Endothelial cell of umbilical vein (primary cell): ENCODE results near the gene FNBP1L. TPM values are rescaled to one million over a fixed set of nuclear protein-coding genes. Genes with fewer than 3 reads are reported as not detected.
A peak's percentile ranks its signal among the peaks of the same experiment; 100 is the strongest.

Experiments used
- BruUV-seq: library from RNA; stranded (reverse); fragments of 400-500 nt; replicated peaks from 2 replicates; lab custom pipeline; 2021; lab: Mats Ljungman, UMichigan
- CTCF ChIA-PET: fragments of 300-600, 350-600 bp; sonication (Branson Sonifier 250); formaldehyde crosslinking; loops from one replicate; lab custom pipeline; 2021; ENCODE audit warnings: antibody characterized with exemption, inconsistent platforms; lab: Charles Lee
- POLR2A ChIA-PET: fragments of 300-600, 350-600 bp; sonication (Branson Sonifier 250); formaldehyde crosslinking; loops from one replicate; lab custom pipeline; 2021; ENCODE audit warnings: antibody characterized with exemption, inconsistent platforms; lab: Charles Lee
- DNase-seq: peaks from one replicate; pipeline ENCODE4 v3.0.0-alpha.2; 2011; ENCODE audit warnings: low read depth, low spot score
- FAIRE-seq: peaks from 2 replicates; lab custom pipeline; 2011; peaks lifted over from hg19 to GRCh38; lab: Jason Lieb, UNC
- H2AFZ ChIP-seq: 2 replicates; pipeline ENCODE4 v1.6.0; 2012; ENCODE audit warnings: low read depth, low read length, control low read depth, inconsistent platforms
- H3K27ac ChIP-seq: 2 replicates; pipeline ENCODE4 v1.5.1; 2011; ENCODE audit warnings: low read depth, mild to moderate bottlenecking, control low read depth, low read length, moderate library complexity; ENCODE audit not compliant: insufficient read depth
- H3K27me3 ChIP-seq, 2 experiments: 2 replicates each; pipeline versions ENCODE4 v1.6.0 to v1.6.1; 2011; ENCODE audit warnings: low read length in 2 of 2, mixed read lengths in 1 of 2; ENCODE audit not compliant: control insufficient read depth in 2 of 2, insufficient read depth in 2 of 2
- H3K36me3 ChIP-seq, 2 experiments: 2 replicates in 1 of 2; 3 replicates in 1 of 2; pipeline ENCODE4 v1.5.1; 2011; ENCODE audit warnings: low read length in 2 of 2, mild to moderate bottlenecking in 1 of 2, moderate library complexity in 1 of 2; ENCODE audit not compliant: control insufficient read depth in 2 of 2, insufficient read depth in 2 of 2; ENCODE audit errors: extremely low read depth in 1 of 2
- H3K4me1 ChIP-seq: 3 replicates; pipeline ENCODE4 v1.5.1; 2011; ENCODE audit warnings: mild to moderate bottlenecking, low read length; ENCODE audit not compliant: control insufficient read depth, insufficient read depth; ENCODE audit errors: extremely low read depth
- H3K4me2 ChIP-seq: 2 replicates; pipeline ENCODE4 v1.6.1; 2011; ENCODE audit warnings: low read length, control low read depth, mixed read lengths; ENCODE audit not compliant: insufficient read depth
- H3K4me3 ChIP-seq, 3 experiments: fragments of 200-600 bp in 1 of 3; sonication (generic), shearing (Covaris generic) in 1 of 3; replicated peaks in 1 of 3; 2 replicates each; pipeline ENCODE4 v1.5.1; 2011 to 2016; ENCODE audit warnings: control low read depth in 3 of 3, low read length in 3 of 3, mild to moderate bottlenecking in 2 of 3, inconsistent platforms in 1 of 3, low read depth in 1 of 3, moderate library complexity in 1 of 3; ENCODE audit not compliant: insufficient read depth in 1 of 3
- H3K79me2 ChIP-seq: 2 replicates; pipeline ENCODE4 v1.6.0; 2012; ENCODE audit warnings: low read length, inconsistent platforms; ENCODE audit not compliant: control insufficient read depth, insufficient read depth
- H3K9ac ChIP-seq: replicated peaks from 2 replicates; pipeline ENCODE3; 2011; ENCODE audit warnings: low read length, control low read depth; ENCODE audit not compliant: insufficient read depth; ENCODE audit errors: extremely low read depth
- H3K9me1 ChIP-seq: replicated peaks from 3 replicates; pipeline ENCODE4 v1.6.0; 2011; ENCODE audit warnings: mild to moderate bottlenecking, low read length; ENCODE audit not compliant: control insufficient read depth, insufficient read depth; ENCODE audit errors: extremely low read depth
- H3K9me3 ChIP-seq: replicated peaks from 2 replicates; pipeline ENCODE4 v1.5.1; 2012; ENCODE audit warnings: low read length, inconsistent platforms; ENCODE audit not compliant: control insufficient read depth, insufficient read depth
- H4K20me1 ChIP-seq: replicated peaks from 2 replicates; pipeline ENCODE3; 2011; ENCODE audit warnings: mild to moderate bottlenecking, low read length; ENCODE audit not compliant: control insufficient read depth, insufficient read depth; ENCODE audit errors: extremely low read depth
- EZH2 ChIP-seq: IDR thresholded peaks from 2 replicates; pipeline ENCODE4 v1.6.1; 2012; ENCODE audit warnings: borderline replicate concordance, low read depth, mild to moderate bottlenecking, moderate library complexity, low read length, inconsistent platforms; ENCODE audit not compliant: severe bottlenecking
- FOS ChIP-seq: IDR thresholded peaks from 2 replicates; pipeline ENCODE4 v1.6.1; 2011; ENCODE audit warnings: mild to moderate bottlenecking, low read length, moderate library complexity, borderline replicate concordance; ENCODE audit not compliant: insufficient read depth
- GATA2 ChIP-seq: IDR thresholded peaks from 2 replicates; pipeline ENCODE4 v1.7.0; 2011; ENCODE audit warnings: low read depth, mild to moderate bottlenecking, moderate library complexity, mixed read lengths, low read length; ENCODE audit not compliant: insufficient read length, insufficient read depth
- JUN ChIP-seq: IDR thresholded peaks from 2 replicates; pipeline ENCODE4 v1.6.1; 2011; ENCODE audit warnings: borderline replicate concordance, low read depth; ENCODE audit not compliant: insufficient read length, insufficient read depth
- MYC ChIP-seq: IDR thresholded peaks from one replicate; pipeline ENCODE4 v1.6.1; 2011; ENCODE audit warnings: mild to moderate bottlenecking, low read depth, low read length
- POLR2A ChIP-seq: IDR thresholded peaks from 2 replicates; pipeline ENCODE4 v1.6.1; 2012; ENCODE audit warnings: low read depth, mild to moderate bottlenecking, control low read depth, low read length
- POLR2AphosphoS5 ChIP-seq: IDR thresholded peaks from 2 replicates; pipeline ENCODE4 v1.6.1; 2012; ENCODE audit warnings: low read depth, mild to moderate bottlenecking, control low read depth, low read length, moderate library complexity; ENCODE audit not compliant: insufficient read depth
- dilution Hi-C: fragments of 300-500 bp; cut with MboI; formaldehyde crosslinking; loops from one replicate; pipeline ENCODE4 v1.15.0; 2019; ENCODE audit warnings: low sequenced_read_pairs; ENCODE audit not compliant: extremely low pct_ligation_motif_present
- intact Hi-C: fragments of 100-400 bp; cut with micrococcal nuclease; formaldehyde crosslinking; loops from one replicate; pipeline ENCODE4 v1.10.0; 2022
- polyA plus RNA-seq, 4 experiments: library from polyadenylated mRNA; depleted of rRNA in 3 of 4; stranded (reverse) in 3 of 4; unstranded in 1 of 4; fragments of >200 nt; gene quantifications; 2 replicates each; pipeline versions ENCODE4 v1.2.1 to v1.2.3, GENCODE V29; 2011 to 2012; ENCODE audit warnings: missing spikeins in 1 of 4
- total RNA-seq: library from RNA; stranded (reverse); gene quantifications from 2 replicates; pipeline ENCODE4 v1.2.3, GENCODE V29; 2021
- TF ChIP-seq, protein P1 (sequence below), 2 donors: IDR thresholded peaks; 1 replicate in 1 of 2; 2 replicates in 1 of 2; pipeline ENCODE4 v1.5.1; 2011; ENCODE audit warnings: low read length in 2 of 2, mild to moderate bottlenecking in 2 of 2, moderate library complexity in 2 of 2, control low read depth in 1 of 2, inconsistent platforms in 1 of 2, low read depth in 1 of 2; ENCODE audit not compliant: insufficient read depth in 1 of 2; ENCODE audit errors: extremely low read depth in 1 of 2
- TF ChIP-seq, protein P2 (sequence below): IDR thresholded peaks from 2 replicates; pipeline ENCODE4 v1.6.1; 2011; ENCODE audit not compliant: insufficient read depth, insufficient read length

Gene FNBP1L
- total and polyA plus RNA-seq, 2 donors (not counting 3 experiments of a cell fraction or from before 2014, with no cell fraction given): 28.1 to 56.4 TPM

DNA sequence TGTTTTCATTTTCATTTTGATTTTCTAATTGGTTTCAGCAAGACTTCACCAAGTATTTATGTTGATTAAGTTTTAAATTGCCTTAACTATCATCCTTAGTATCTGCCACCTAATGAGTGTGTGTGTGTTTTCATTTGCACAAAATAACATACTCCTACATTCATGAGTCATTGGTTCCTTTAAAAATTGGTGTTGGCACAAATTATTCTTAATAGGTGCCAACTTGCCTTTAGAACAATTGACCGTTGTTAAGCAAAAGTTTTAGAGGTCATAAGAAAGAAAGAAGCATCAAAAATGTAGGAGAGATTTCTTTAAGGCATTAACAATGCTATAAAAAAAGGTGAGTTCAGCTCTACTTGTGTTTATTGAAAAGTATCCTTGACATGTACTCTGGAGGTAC is 77.5 kb downstream of the FNBP1L start:
- Histone ChIP-seq H3K4me1 (peaks cover 15% of the 10 kb centered on the region), H3K9me1 (no peaks in the 10 kb centered on the region), H3K36me3 (peaks cover 0 to 7% of the 10 kb centered on the region in 2 experiments), H3K79me2 (peaks cover 2% of the 10 kb centered on the region), H3K27me3 (no peaks in the 10 kb centered on the region), H2AFZ (no peak overlapping the region), H3K4me3 (no peak overlapping the region), H3K4me2 (peak overlapping the region; percentile 30), H3K9me3 (no peaks in the 10 kb centered on the region), H3K9ac (no peak overlapping the region), H4K20me1 (no peaks in the 10 kb centered on the region), H3K27ac (no peak overlapping the region)
- CTCF ChIA-PET: interaction anchor here (1.0 kb wide), 1 partner anchor 12 kb away, joined by 3 read pairs; no protein-coding TSS in a partner anchor
- dilution Hi-C loops: no loop called here
- intact Hi-C loops: no loop called here
- no TSS peak for BruUV-seq
- POLR2A ChIA-PET: interaction anchor here (0.6 kb wide), 1 partner anchor 17 kb away, joined by 3 read pairs; no protein-coding TSS in a partner anchor
- no peak for TF ChIP-seq EZH2
- TF ChIP-seq FOS: peak; percentile 29
- peak; percentile 44 for TF ChIP-seq JUN
- DNase-seq (peak; percentile 82), FAIRE-seq (peak; percentile 76)

DNA sequence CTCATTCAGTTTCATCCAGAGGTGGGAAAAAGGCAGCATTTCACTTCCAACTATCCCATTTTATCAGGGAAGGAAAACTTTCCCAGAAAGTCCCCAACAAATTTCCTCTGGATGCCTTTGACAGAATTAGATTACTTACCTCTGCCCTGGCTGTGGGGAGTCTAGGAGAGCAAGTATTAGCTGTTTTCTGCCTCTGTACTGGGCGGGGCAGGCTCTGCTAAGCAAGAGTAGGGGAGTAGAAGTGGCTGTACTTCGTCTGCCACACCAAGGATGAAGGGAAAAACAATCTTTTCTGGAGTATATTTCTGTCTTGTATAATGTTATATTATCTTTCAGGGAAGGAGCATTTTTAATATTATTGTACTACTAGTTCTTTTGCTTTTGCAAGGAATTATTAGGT is 78.5 kb downstream of the FNBP1L start:
- intact Hi-C loops: no loop called here
- H3K36me3 ChIP-seq: peaks cover 0 to 7% of the 10 kb centered on the region in 2 experiments

More for the DNA sequence above, 78.5 kb downstream of the FNBP1L start:
- no TSS peak for BruUV-seq
- Histone ChIP-seq H3K27ac (no peak overlapping the region), H2AFZ (no peak overlapping the region), H3K27me3 (no peaks in the 10 kb centered on the region), H3K4me3 (no peak overlapping the region), H3K9ac (no peak overlapping the region), H3K4me2 (no peak overlapping the region), H3K9me3 (no peaks in the 10 kb centered on the region), H3K79me2 (no peaks in the 10 kb centered on the region), H4K20me1 (no peaks in the 10 kb centered on the region), H3K9me1 (no peaks in the 10 kb centered on the region), H3K4me1 (peaks cover 15% of the 10 kb centered on the region)
- DNase-seq (no peak), FAIRE-seq (no peak)
- dilution Hi-C loops: no loop called here
- TF ChIP-seq EZH2: no peak
- TF ChIP-seq POLR2A: no peak
- no peak for TF ChIP-seq JUN
- TF ChIP-seq POLR2AphosphoS5: no peak
- TF ChIP-seq, protein P1, sequence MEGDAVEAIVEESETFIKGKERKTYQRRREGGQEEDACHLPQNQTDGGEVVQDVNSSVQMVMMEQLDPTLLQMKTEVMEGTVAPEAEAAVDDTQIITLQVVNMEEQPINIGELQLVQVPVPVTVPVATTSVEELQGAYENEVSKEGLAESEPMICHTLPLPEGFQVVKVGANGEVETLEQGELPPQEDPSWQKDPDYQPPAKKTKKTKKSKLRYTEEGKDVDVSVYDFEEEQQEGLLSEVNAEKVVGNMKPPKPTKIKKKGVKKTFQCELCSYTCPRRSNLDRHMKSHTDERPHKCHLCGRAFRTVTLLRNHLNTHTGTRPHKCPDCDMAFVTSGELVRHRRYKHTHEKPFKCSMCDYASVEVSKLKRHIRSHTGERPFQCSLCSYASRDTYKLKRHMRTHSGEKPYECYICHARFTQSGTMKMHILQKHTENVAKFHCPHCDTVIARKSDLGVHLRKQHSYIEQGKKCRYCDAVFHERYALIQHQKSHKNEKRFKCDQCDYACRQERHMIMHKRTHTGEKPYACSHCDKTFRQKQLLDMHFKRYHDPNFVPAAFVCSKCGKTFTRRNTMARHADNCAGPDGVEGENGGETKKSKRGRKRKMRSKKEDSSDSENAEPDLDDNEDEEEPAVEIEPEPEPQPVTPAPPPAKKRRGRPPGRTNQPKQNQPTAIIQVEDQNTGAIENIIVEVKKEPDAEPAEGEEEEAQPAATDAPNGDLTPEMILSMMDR (IDR thresholded peaks at IDR 0.05; ENCODE audit: extremely low read depth in 1 of 2, insufficient read depth in 1 of 2, low read depth in 1 of 2, low read length in 2 of 2): no peak
- no peak for TF ChIP-seq FOS
- TF ChIP-seq GATA2: no peak
- TF ChIP-seq MYC: no peak
- TF ChIP-seq, protein P2, sequence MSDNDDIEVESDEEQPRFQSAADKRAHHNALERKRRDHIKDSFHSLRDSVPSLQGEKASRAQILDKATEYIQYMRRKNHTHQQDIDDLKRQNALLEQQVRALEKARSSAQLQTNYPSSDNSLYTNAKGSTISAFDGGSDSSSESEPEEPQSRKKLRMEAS: no peak
- ChIA-PET CTCF (interaction anchor here (1.1 kb wide), 1 partner anchor 12 kb away, joined by 3 read pairs; no protein-coding TSS in a partner anchor), POLR2A (no interaction called here)
